MM.1S (cell line): Measurements from ENCODE around the gene PITRM1.

ENCODE experiments used
- DNase-seq: peaks from one replicate; pipeline ENCODE4 v3.0.0-alpha.2; 2015
- H2AFZ ChIP-seq: fragments of 300-600 bp; sonication (generic); 2 replicates; pipeline ENCODE4 v1.6.0; 2016; ENCODE audit warnings: antibody characterized with exemption, low read length
- H3F3A ChIP-seq: fragments of 300-600 bp; sonication (generic); 2 replicates; pipeline ENCODE4 v1.6.1; 2016; ENCODE audit warnings: mild to moderate bottlenecking, antibody characterized with exemption, low read length, moderate library complexity, mixed read lengths; ENCODE audit not compliant: insufficient read depth
- H3K27ac ChIP-seq: fragments of 300-600 bp; sonication (generic); 2 replicates; pipeline ENCODE4 v1.5.1; 2016; ENCODE audit warnings: mild to moderate bottlenecking, low read length
- H3K27me3 ChIP-seq: fragments of 300-600 bp; sonication (generic); replicated peaks from 2 replicates; pipeline ENCODE4 v1.6.0; 2016; ENCODE audit warnings: low read length; ENCODE audit not compliant: insufficient read depth
- H3K36me3 ChIP-seq: fragments of 300-600 bp; sonication (generic); replicated peaks from 2 replicates; pipeline ENCODE4 v1.6.1; 2016; ENCODE audit warnings: mild to moderate bottlenecking, low read length, mixed read lengths; ENCODE audit not compliant: insufficient read depth
- H3K4me1 ChIP-seq: fragments of 300-600 bp; sonication (generic); 2 replicates; pipeline ENCODE4 v1.6.1; 2016; ENCODE audit warnings: low read length, mixed read lengths
- H3K4me2 ChIP-seq: fragments of 300-600 bp; sonication (generic); 2 replicates; pipeline ENCODE4 v1.6.0; 2016; ENCODE audit warnings: low read depth, low read length
- H3K4me3 ChIP-seq: fragments of 300-600 bp; sonication (generic); 2 replicates; pipeline ENCODE4 v1.5.1; 2016; ENCODE audit warnings: low read length, mixed read lengths
- H3K79me2 ChIP-seq: fragments of 300-600 bp; sonication (generic); 2 replicates; pipeline ENCODE4 v1.6.1; 2016; ENCODE audit warnings: mixed run types, low read length, mixed read lengths
- H3K9ac ChIP-seq: fragments of 300-600 bp; sonication (generic); 2 replicates; pipeline ENCODE4 v1.6.1; 2016; ENCODE audit warnings: low read length, mixed read lengths
- H3K9me2 ChIP-seq: fragments of 300-600 bp; sonication (generic); replicated peaks from 2 replicates; pipeline ENCODE4 v1.6.1; 2016; ENCODE audit warnings: mild to moderate bottlenecking, low read length, mixed read lengths; ENCODE audit not compliant: insufficient read depth
- H3K9me3 ChIP-seq: fragments of 300-600 bp; sonication (generic); replicated peaks from 2 replicates; pipeline ENCODE4 v1.6.1; 2016; ENCODE audit warnings: mild to moderate bottlenecking, low read length, mixed read lengths; ENCODE audit not compliant: insufficient read depth
- H4K20me1 ChIP-seq: fragments of 300-600 bp; sonication (generic); 2 replicates; pipeline ENCODE4 v1.6.1; 2016; ENCODE audit warnings: mild to moderate bottlenecking, low read length, moderate library complexity, mixed read lengths; ENCODE audit not compliant: insufficient read depth
- EZH2 ChIP-seq: fragments of 300-600 bp; sonication (generic); optimal IDR thresholded peaks from 2 replicates; pipeline ENCODE3; 2017; ENCODE audit warnings: low read depth, mild to moderate bottlenecking, antibody characterized with exemption, low read length, mixed read lengths
- EZH2phosphoT487 ChIP-seq: fragments of 300-600 bp; sonication (generic); IDR thresholded peaks from 2 replicates; pipeline ENCODE4 v1.6.1; 2018; ENCODE audit warnings: antibody characterized with exemption, low read length
- TF ChIP-seq, protein P1 (sequence below): fragments of 300-600 bp; sonication (generic); IDR thresholded peaks from 2 replicates; pipeline ENCODE4 v1.5.1; 2016; ENCODE audit warnings: antibody characterized with exemption, low read length, mixed read lengths

PITRM1 gene

DNA sequence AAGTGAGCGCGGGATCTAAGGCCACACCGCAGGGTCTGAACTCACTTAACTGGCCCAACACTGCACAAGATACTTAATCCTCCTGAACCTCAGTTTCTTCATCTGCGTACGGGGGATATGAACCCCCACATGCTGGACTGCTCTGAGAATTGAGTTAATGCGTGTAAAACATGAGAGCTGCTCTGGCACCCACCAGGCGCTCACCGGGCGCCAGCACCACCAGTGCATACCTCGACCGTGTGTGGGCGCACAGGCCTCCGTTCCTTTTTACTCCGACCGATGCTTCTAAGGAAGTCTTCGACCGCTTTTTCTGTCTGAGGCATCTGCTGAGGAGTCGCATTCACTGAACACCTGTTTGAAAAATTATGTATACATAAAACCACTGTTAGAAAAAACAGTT lies 27.2 kb downstream of the PITRM1 start:
- Histone ChIP-seq H3K4me2 (no peak overlapping the region), H3K4me1 (no peaks in the 10 kb centered on the region), H3K27ac (no peak overlapping the region), H3K79me2 (no peaks in the 10 kb centered on the region), H3K4me3 (no peak overlapping the region), H3K9me2 (no peaks in the 10 kb centered on the region), H2AFZ (no peak overlapping the region), H3K27me3 (no peaks in the 10 kb centered on the region), H4K20me1 (no peaks in the 10 kb centered on the region), H3K9ac (no peak overlapping the region), H3K36me3 (peaks cover under 1% of the 10 kb centered on the region), H3F3A (no peaks in the 10 kb centered on the region), H3K9me3 (no peaks in the 10 kb centered on the region)
- DNase-seq = no peak
- TF ChIP-seq EZH2 = no peak
- TF ChIP-seq EZH2phosphoT487 = no peak
- TF ChIP-seq, protein P1, sequence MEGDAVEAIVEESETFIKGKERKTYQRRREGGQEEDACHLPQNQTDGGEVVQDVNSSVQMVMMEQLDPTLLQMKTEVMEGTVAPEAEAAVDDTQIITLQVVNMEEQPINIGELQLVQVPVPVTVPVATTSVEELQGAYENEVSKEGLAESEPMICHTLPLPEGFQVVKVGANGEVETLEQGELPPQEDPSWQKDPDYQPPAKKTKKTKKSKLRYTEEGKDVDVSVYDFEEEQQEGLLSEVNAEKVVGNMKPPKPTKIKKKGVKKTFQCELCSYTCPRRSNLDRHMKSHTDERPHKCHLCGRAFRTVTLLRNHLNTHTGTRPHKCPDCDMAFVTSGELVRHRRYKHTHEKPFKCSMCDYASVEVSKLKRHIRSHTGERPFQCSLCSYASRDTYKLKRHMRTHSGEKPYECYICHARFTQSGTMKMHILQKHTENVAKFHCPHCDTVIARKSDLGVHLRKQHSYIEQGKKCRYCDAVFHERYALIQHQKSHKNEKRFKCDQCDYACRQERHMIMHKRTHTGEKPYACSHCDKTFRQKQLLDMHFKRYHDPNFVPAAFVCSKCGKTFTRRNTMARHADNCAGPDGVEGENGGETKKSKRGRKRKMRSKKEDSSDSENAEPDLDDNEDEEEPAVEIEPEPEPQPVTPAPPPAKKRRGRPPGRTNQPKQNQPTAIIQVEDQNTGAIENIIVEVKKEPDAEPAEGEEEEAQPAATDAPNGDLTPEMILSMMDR = no peak

DNA sequence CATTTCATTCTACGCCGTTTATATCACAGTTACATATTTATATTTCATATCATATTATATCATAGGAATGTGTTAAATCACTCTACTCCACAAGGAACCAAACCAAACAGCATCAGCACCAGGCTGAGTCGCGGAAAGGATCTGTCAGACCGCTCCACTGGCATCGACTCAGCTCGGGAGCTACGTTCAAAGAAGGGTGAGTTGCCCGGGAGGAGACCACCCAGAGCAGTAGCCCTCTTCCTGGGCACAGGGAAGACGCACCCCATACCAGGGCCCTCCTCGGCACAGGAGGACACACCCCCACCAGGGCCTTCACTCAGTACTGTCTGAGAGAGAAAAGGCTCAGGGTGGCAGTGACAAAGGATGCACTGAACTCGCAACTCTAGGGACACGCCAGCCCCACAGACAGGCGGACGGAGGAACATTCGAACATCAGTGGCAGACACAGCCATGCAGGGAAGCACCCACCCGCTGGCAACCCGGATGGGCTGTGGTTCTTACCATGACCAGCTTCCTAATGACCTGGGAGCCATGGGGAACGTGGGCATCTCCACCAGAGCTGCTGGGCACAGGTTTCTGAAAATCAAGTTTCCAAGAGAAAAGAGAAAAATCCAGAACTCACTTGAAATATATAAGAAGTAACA lies 28.7 kb downstream of the PITRM1 start:
- peaks cover 15% of the 10 kb centered on the region for H3K36me3 ChIP-seq
- DNase-seq = no peak
- H3K79me2 ChIP-seq = no peaks in the 10 kb centered on the region
- H3K9me2 ChIP-seq = no peaks in the 10 kb centered on the region
- no peaks in the 10 kb centered on the region for H3K9me3 ChIP-seq
- H3K27me3 ChIP-seq = no peaks in the 10 kb centered on the region
- H3F3A ChIP-seq = no peaks in the 10 kb centered on the region
- no peak overlapping the region for H2AFZ ChIP-seq
- no peak overlapping the region for H3K4me3 ChIP-seq
- TF ChIP-seq EZH2 (no peak), EZH2phosphoT487 (no peak)
- TF ChIP-seq, protein P1 = no peak
- H4K20me1 ChIP-seq = no peaks in the 10 kb centered on the region
- no peaks in the 10 kb centered on the region for H3K4me1 ChIP-seq
- H3K4me2 ChIP-seq = no peak overlapping the region
- H3K27ac ChIP-seq = no peak overlapping the region
- H3K9ac ChIP-seq = no peak overlapping the region

DNA sequence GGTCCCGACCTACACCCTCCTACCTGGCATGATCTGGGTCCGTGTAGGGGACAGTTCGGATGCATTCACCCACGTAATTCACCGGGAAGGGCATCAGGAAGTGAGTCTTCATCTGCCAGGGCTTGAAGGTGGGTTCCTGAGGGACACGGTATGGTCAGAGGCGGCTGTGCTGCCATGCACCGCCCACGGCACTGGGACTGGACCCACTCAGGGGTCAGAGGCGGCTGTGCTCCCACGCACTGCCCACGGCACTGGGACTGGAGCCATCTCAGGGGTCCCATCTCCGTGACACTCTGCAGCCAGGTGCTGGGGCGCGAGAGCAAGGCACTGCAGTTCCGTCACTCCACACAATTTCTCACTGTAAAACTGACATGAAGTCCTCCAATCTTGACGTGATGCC lies 29.2 kb downstream of the PITRM1 start:
- no peaks in the 10 kb centered on the region for H3K27me3 ChIP-seq
- no peaks in the 10 kb centered on the region for H3K4me1 ChIP-seq
- peaks cover 19% of the 10 kb centered on the region for H3K36me3 ChIP-seq
- H2AFZ ChIP-seq = no peak overlapping the region
- H3K4me3 ChIP-seq = no peak overlapping the region
- no peaks in the 10 kb centered on the region for H3F3A ChIP-seq
- DNase-seq = no peak
- no peaks in the 10 kb centered on the region for H3K9me2 ChIP-seq
- TF ChIP-seq, protein P1 = no peak
- TF ChIP-seq EZH2phosphoT487 (no peak), EZH2 (no peak)
- H3K9me3 ChIP-seq = no peaks in the 10 kb centered on the region
- no peak overlapping the region for H3K4me2 ChIP-seq
- H3K9ac ChIP-seq = no peak overlapping the region
- H4K20me1 ChIP-seq = no peaks in the 10 kb centered on the region
- H3K79me2 ChIP-seq = no peaks in the 10 kb centered on the region
- H3K27ac ChIP-seq = no peak overlapping the region
